Measurements from ENCODE around the gene ST3GAL5.
A peak's percentile ranks its signal among the peaks of the same experiment; 100 is the strongest.

The ST3GAL5 gene

DNA sequence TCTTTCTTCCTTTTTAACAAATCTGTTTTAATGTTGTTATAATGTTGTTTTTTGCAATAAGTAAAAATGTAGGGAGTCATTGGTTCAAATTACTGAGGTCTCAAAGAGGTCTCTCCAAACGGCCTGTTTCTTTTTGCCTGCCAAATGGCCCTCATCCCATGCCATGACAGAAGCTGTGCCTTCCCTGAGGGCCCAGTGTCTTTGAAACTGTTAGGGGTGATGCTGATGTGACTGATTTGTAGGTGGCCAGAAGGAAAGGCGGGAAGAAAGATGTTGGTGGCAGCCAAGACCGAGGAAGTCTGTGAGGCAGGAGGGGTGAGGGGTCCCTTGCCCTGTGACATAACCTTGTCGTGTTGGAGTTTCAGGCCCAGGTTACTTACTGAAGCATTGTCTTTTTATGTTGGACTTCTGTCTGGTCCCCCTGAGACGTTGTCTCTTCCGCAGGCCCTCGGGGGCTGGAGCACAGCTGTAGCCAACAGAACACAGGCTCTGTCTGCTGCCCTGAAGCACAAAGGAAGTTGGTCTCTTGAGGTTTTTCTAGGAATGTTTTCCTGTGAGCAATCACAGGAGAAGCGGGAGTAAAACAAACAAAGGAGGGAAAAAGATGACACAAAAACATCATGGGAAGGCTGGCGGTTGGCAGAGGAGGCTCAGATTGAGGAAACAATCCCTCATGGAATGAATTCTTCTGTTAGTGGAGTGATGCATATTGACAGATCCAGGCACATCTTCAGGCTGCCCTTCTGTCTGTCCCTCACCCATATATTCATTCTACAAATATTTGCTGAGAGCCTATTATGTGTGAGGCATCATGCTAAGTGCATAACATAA is 4.9 kb upstream of the ST3GAL5 start:
- Histone ChIP-seq H3K27ac (no peak overlapping the region), H3K4me2 (ENCODE audit: low read length) (no peak overlapping the region), H3K27me3 (ENCODE audit: control insufficient read depth, insufficient read depth, low read length) (no peaks in the 10 kb centered on the region), H3K9ac (no peak overlapping the region), H3K4me1 (no peaks in the 10 kb centered on the region), H2AFZ (no peak overlapping the region), H3K79me2 (no peaks in the 10 kb centered on the region), H3K36me3 (ENCODE audit: control insufficient read depth, insufficient read depth, low read length) (no peaks in the 10 kb centered on the region), H3K4me3 (ENCODE audit: low read depth, low read length) (no peak overlapping the region), H3K9me3 (ENCODE audit: control insufficient read depth, low read length) (no peaks in the 10 kb centered on the region)
- TF ChIP-seq, protein P1, sequence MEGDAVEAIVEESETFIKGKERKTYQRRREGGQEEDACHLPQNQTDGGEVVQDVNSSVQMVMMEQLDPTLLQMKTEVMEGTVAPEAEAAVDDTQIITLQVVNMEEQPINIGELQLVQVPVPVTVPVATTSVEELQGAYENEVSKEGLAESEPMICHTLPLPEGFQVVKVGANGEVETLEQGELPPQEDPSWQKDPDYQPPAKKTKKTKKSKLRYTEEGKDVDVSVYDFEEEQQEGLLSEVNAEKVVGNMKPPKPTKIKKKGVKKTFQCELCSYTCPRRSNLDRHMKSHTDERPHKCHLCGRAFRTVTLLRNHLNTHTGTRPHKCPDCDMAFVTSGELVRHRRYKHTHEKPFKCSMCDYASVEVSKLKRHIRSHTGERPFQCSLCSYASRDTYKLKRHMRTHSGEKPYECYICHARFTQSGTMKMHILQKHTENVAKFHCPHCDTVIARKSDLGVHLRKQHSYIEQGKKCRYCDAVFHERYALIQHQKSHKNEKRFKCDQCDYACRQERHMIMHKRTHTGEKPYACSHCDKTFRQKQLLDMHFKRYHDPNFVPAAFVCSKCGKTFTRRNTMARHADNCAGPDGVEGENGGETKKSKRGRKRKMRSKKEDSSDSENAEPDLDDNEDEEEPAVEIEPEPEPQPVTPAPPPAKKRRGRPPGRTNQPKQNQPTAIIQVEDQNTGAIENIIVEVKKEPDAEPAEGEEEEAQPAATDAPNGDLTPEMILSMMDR (IDR thresholded peaks at IDR 0.05) = no peak

DNA sequence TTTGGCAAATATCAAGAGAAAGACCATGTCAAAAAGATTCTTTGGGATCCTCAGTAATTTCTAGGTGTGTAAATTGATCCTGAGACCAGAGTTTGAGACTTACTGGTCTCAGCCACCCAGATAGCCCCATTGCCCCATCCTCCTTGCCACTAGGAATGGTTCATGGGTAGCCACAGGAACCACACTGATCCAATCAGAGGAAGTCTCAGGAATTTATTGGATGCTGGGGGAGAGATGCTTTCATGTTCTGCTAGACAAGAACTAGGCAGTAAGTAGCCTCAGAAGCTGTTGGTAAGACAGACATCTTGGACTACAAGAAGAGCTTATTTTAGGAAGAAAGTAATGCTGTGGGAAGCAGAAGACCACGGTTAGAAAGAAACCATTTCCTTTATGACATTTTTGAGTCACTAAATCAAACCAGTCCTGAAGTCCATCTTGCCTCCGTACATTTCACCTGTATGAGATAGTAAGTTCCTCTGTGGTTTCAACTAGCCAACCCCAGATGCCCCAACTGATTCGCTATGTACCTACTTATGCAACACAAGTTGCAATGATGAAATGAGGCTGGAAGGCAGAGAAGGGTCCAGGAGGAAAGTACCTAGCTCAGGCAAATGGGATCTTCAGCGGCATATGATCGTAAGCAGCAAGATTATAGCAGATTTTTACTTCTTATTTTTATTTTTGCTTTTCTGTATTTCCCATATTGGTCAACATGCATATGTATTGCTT is 3.6 kb upstream of the ST3GAL5 start:
- no peak overlapping the region for H3K4me2 ChIP-seq (ENCODE audit: low read length)
- H3K4me3 ChIP-seq (ENCODE audit: low read depth, low read length) = no peak overlapping the region
- no peak overlapping the region for H2AFZ ChIP-seq
- TF ChIP-seq, protein P1 (IDR thresholded peaks at IDR 0.05) = no peak
- no peak overlapping the region for H3K27ac ChIP-seq
- no peak overlapping the region for H3K9ac ChIP-seq
- no peaks in the 10 kb centered on the region for H3K4me1 ChIP-seq
- H3K36me3 ChIP-seq (ENCODE audit: control insufficient read depth, insufficient read depth, low read length) = no peaks in the 10 kb centered on the region
- no peaks in the 10 kb centered on the region for H3K79me2 ChIP-seq
- H3K27me3 ChIP-seq (ENCODE audit: control insufficient read depth, insufficient read depth, low read length) = no peaks in the 10 kb centered on the region
- no peaks in the 10 kb centered on the region for H3K9me3 ChIP-seq (ENCODE audit: control insufficient read depth, low read length)

DNA sequence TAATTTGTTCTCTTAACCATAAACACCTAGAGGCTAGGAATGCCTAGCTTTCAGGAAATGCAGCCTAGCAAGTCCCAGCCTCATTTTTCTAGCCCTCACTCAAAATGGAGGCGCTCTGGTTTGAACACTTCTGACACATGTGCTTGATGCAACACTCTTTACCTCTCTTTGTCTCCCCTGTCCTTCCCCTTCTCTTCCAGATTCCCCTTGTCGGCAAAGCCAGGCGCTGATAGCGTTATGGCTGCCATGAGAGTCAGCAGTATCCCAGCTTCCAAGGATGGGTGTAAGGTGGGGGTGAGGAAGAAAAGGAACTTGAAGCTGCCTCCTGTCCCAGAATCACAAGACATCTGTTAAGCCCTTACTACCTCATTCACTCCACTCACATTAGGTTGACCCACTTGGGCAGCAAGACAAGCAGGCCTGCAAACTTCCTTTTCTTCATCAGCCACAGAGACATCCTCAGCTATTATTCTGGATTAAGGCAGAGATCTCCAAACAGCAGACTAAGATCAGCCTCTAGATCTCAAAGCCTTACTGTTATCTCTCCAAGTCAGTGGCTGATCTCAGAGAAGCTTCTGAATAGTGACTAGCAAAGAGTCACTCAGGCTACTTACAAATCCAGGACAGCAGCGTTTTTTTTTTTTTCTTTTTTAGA is 1.9 kb upstream of the ST3GAL5 start:
- Histone ChIP-seq H2AFZ (no peak overlapping the region), H3K36me3 (ENCODE audit: control insufficient read depth, insufficient read depth, low read length) (no peaks in the 10 kb centered on the region), H3K9ac (no peak overlapping the region), H3K4me2 (ENCODE audit: low read length) (no peak overlapping the region), H3K9me3 (ENCODE audit: control insufficient read depth, low read length) (no peaks in the 10 kb centered on the region), H3K4me3 (ENCODE audit: low read depth, low read length) (no peak overlapping the region), H3K27ac (no peak overlapping the region), H3K27me3 (ENCODE audit: control insufficient read depth, insufficient read depth, low read length) (no peaks in the 10 kb centered on the region), H3K79me2 (no peaks in the 10 kb centered on the region), H3K4me1 (no peaks in the 10 kb centered on the region)
- TF ChIP-seq, protein P1 (IDR thresholded peaks at IDR 0.05) = no peak

DNA sequence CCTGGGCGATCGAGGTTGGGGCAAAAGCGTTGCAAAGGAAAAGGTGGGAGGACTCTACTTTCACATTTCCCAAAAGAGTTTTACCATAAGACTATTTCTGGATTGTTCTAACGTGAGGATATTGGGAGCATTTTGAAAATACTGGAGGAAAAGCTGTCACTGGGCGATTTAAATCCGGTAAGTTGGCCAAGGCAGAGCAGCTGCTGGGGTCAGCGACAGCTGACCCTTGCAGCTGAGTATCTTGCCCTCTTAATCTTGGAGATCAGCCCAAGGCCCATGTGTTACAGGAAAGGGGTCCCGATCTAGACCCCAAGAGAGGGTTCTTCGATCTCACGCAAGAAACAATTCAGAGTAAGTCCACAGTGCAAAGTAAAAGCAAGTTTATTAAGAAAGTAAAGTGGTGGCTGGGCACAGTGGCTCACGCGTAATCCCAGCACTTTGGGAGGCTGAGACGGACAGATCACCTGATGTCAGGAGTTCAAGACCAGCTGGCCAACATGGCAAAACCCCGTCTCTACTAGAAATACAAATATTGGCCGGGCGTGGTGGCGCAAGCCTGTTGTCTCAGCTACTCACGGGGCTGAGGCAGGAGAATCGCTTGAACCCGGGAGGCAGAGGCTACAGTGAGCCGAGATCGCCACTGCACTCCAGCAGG is 964 bp upstream of the ST3GAL5 start:
- Histone ChIP-seq H3K4me2 (ENCODE audit: low read length) (peak overlapping the region; percentile 94), H3K36me3 (ENCODE audit: control insufficient read depth, insufficient read depth, low read length) (no peaks in the 10 kb centered on the region), H3K79me2 (no peaks in the 10 kb centered on the region), H3K9ac (no peak overlapping the region), H3K4me3 (ENCODE audit: low read depth, low read length) (peak overlapping the region; percentile 69), H3K27me3 (ENCODE audit: control insufficient read depth, insufficient read depth, low read length) (no peaks in the 10 kb centered on the region), H2AFZ (peak overlapping the region; percentile 88), H3K27ac (peak overlapping the region; percentile 5), H3K9me3 (ENCODE audit: control insufficient read depth, low read length) (no peaks in the 10 kb centered on the region), H3K4me1 (no peaks in the 10 kb centered on the region)
- TF ChIP-seq, protein P1 (IDR thresholded peaks at IDR 0.05) = no peak
